ENCODE data around the gene SQSTM1. TPM values are rescaled to one million over a fixed set of nuclear protein-coding genes. Genes with fewer than 3 reads are reported as not detected.

Gene SQSTM1
- total and polyA plus RNA-seq, 2 experiments from 2014 or later, result 402 to 641 TPM

DNA sequence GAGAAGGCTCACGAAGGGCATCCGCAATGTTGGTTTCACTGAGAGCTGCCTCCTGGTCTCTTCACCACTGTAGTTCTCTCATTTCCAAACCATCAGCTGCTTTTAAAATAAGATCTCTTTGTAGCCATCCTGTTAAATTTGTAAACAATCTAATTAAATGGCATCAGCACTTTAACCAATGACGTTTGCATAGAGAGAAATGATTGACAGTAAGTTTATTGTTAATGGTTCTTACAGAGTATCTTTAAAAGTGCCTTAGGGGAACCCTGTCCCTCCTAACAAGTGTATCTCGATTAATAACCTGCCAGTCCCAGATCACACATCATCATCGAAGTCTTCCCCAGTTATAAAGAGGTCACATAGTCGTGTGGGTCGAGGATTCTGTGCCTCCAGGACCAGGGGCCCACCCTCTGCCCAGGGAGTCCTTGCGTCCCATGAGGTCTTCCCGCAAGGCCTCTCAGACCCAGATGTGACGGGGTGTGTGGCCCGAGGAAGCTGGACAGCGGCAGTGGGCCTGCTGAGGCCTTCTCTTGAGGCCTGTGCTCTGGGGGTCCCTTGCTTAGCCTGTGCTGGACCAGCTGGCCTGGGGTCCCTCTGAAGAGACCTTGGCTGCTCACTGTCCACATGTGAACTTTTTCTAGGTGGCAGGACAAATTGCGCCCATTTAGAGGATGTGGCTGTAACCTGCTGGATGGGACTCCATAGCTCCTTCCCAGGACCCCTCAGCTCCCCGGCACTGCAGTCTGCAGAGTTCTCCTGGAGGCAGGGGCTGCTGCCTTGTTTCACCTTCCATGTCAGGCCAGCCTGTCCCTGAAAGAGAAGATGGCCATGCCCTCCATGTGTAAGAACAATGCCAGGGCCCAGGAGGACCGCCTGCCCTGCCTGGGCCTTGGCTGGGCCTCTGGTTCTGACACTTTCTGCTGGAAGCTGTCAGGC lies 16.6 kb downstream of the SQSTM1 start:
- Histone ChIP-seq H4K20me1 (ENCODE audit: insufficient read depth, poor library complexity, severe bottlenecking) (peaks cover 19% of the 10 kb centered on the region), H3K27me3 (no peaks in the 10 kb centered on the region), H3K4me1 (ENCODE audit: insufficient read depth) (no peaks in the 10 kb centered on the region), H3K79me2 (no peaks in the 10 kb centered on the region), H3K27ac (peak overlapping the region; percentile 37), H3K9me2 (replicated peaks; ENCODE audit: insufficient read depth) (no peaks in the 10 kb centered on the region), H3K4me2 (no peak overlapping the region), H3K9me3 (ENCODE audit: low read depth) (no peaks in the 10 kb centered on the region), H2AFZ (no peak overlapping the region), H3K36me3 (replicated peaks; ENCODE audit: insufficient read depth, low read depth) (peaks cover 10% of the 10 kb centered on the region), H3K4me3 (no peak overlapping the region)
- no peak for DNase-seq (ENCODE audit: low spot score)
- WGBS (ENCODE audit: low lambda C conversion rate, missing lambda C conversion rate), result 94% methylated on average over 15 of the region's 15 CpGs
- no peak for TF ChIP-seq EZH2 (IDR thresholded peaks at IDR 0.05; ENCODE audit: borderline replicate concordance)

DNA sequence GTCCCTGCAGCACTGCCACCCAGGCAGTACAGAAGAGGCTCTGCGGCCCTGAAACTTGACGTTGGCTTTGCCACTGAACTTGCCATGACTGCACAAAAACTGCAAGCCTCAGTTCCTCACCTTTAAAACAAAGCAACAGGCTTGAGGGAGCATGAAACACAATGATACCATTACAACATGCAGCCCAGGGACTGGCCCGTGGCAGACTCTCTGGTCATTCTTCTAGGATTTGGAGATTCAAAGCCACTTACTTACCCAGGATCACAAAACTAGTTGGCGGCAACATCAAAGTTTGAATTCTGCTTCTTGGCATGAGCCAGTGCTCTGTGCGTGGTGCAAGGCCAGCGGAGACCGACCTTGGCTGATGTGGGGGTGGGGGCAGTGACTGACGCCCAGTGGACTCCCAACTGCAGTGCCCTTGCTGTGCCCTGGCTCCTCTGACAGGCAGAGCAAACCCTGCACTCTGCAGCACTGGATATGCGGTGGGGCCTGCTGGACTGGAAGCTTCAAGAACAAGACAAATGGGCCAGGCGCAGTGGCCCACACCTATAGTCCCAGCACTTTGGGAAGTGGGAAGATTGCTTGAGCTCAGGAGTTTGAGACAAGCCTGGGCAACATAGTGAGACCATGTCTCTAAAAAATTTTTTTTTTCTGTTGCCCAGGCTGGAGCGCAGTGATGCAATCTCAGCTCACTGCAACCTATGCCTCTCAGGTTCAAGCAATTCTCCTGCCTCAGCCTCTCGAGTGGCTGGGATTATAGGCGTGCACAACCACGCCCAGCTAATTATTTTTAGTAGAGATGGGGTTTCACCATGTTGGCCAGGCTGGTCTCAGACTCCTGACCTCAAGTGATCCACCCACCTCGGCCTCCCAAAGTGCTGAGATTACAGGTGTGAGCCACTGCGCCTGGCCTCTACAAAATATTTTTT lies 18.9 kb downstream of the SQSTM1 start:
- no peaks in the 10 kb centered on the region for H3K27me3 ChIP-seq
- H3K4me3 ChIP-seq, result no peak overlapping the region
- H2AFZ ChIP-seq, result no peak overlapping the region
- TF ChIP-seq, protein P1, sequence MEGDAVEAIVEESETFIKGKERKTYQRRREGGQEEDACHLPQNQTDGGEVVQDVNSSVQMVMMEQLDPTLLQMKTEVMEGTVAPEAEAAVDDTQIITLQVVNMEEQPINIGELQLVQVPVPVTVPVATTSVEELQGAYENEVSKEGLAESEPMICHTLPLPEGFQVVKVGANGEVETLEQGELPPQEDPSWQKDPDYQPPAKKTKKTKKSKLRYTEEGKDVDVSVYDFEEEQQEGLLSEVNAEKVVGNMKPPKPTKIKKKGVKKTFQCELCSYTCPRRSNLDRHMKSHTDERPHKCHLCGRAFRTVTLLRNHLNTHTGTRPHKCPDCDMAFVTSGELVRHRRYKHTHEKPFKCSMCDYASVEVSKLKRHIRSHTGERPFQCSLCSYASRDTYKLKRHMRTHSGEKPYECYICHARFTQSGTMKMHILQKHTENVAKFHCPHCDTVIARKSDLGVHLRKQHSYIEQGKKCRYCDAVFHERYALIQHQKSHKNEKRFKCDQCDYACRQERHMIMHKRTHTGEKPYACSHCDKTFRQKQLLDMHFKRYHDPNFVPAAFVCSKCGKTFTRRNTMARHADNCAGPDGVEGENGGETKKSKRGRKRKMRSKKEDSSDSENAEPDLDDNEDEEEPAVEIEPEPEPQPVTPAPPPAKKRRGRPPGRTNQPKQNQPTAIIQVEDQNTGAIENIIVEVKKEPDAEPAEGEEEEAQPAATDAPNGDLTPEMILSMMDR (IDR thresholded peaks at IDR 0.05; ENCODE audit: poor library complexity), result no peak
- TF ChIP-seq EZH2 (IDR thresholded peaks at IDR 0.05; ENCODE audit: borderline replicate concordance) (no peak), EZH2phosphoT487 (IDR thresholded peaks at IDR 0.05; ENCODE audit: low read depth, severe bottlenecking, unreplicated experiment) (no peak)
- no peaks in the 10 kb centered on the region for H3K9me2 ChIP-seq (replicated peaks; ENCODE audit: insufficient read depth)
- WGBS (ENCODE audit: low lambda C conversion rate, missing lambda C conversion rate), result 91% methylated on average over 16 of the region's 16 CpGs
- H3K36me3 ChIP-seq (replicated peaks; ENCODE audit: insufficient read depth, low read depth), result peaks cover 5% of the 10 kb centered on the region
- H4K20me1 ChIP-seq (ENCODE audit: insufficient read depth, poor library complexity, severe bottlenecking), result peaks cover 9% of the 10 kb centered on the region
- no peak overlapping the region for H3K4me2 ChIP-seq
- peak; percentile 44 for DNase-seq (ENCODE audit: low spot score)
- no peaks in the 10 kb centered on the region for H3K4me1 ChIP-seq (ENCODE audit: insufficient read depth)
- peaks cover under 1% of the 10 kb centered on the region for H3K9me3 ChIP-seq (ENCODE audit: low read depth)
- no peaks in the 10 kb centered on the region for H3K79me2 ChIP-seq
- peak overlapping the region; percentile 20 for H3K27ac ChIP-seq

- Histone ChIP-seq H3K9me3 (ENCODE audit: low read depth) (peaks cover 8% of the 10 kb centered on the region), H3K27me3 (no peaks in the 10 kb centered on the region), H3K4me1 (ENCODE audit: insufficient read depth) (no peaks in the 10 kb centered on the region), H3K36me3 (replicated peaks; ENCODE audit: insufficient read depth, low read depth) (peaks cover 5% of the 10 kb centered on the region), H3K4me2 (no peak overlapping the region), H4K20me1 (ENCODE audit: insufficient read depth, poor library complexity, severe bottlenecking) (peaks cover 9% of the 10 kb centered on the region), H3K9me2 (replicated peaks; ENCODE audit: insufficient read depth) (no peaks in the 10 kb centered on the region), H3K79me2 (no peaks in the 10 kb centered on the region), H3K4me3 (no peak overlapping the region), H3K27ac (no peak overlapping the region), H2AFZ (no peak overlapping the region)
- TF ChIP-seq EZH2phosphoT487 (IDR thresholded peaks at IDR 0.05; ENCODE audit: low read depth, severe bottlenecking, unreplicated experiment), result no peak
- TF ChIP-seq, protein P1 (IDR thresholded peaks at IDR 0.05; ENCODE audit: poor library complexity), result no peak
- no peak for TF ChIP-seq EZH2 (IDR thresholded peaks at IDR 0.05; ENCODE audit: borderline replicate concordance)
- DNase-seq (ENCODE audit: low spot score), result no peak
- WGBS (ENCODE audit: low lambda C conversion rate, missing lambda C conversion rate), result 93% methylated on average over 11 of the region's 11 CpGs
Observed at GRCh38 chr5:179840321-179840720, 19.6 kb downstream of the SQSTM1 start.

All from hepatocyte (in vitro differentiated cells).